ENCODE results near the gene RHBDD3. TPM values are rescaled to one million over a fixed set of nuclear protein-coding genes. Genes with fewer than 3 reads are reported as not detected.

RHBDD3 gene
- total RNA-seq, 4 donors from 2014 or later: 7.3 to 32.0 (median 14.2) TPM

- no peak for TF ChIP-seq CTCF (IDR thresholded peaks at IDR 0.05; ENCODE audit: low read depth)
Measured at GRCh38 chr22:29224121-29224858, 43.5 kb downstream of the RHBDD3 start.

GRCh38 chr22:29219881-29220670 lies 47.7 kb downstream of the RHBDD3 start:
- no peak for TF ChIP-seq CTCF (IDR thresholded peaks at IDR 0.05; ENCODE audit: low read depth)

- no peak for TF ChIP-seq CTCF (IDR thresholded peaks at IDR 0.05; ENCODE audit: low read depth)
Measured at GRCh38 chr22:29218758-29219408, 48.9 kb downstream of the RHBDD3 start.

DNA sequence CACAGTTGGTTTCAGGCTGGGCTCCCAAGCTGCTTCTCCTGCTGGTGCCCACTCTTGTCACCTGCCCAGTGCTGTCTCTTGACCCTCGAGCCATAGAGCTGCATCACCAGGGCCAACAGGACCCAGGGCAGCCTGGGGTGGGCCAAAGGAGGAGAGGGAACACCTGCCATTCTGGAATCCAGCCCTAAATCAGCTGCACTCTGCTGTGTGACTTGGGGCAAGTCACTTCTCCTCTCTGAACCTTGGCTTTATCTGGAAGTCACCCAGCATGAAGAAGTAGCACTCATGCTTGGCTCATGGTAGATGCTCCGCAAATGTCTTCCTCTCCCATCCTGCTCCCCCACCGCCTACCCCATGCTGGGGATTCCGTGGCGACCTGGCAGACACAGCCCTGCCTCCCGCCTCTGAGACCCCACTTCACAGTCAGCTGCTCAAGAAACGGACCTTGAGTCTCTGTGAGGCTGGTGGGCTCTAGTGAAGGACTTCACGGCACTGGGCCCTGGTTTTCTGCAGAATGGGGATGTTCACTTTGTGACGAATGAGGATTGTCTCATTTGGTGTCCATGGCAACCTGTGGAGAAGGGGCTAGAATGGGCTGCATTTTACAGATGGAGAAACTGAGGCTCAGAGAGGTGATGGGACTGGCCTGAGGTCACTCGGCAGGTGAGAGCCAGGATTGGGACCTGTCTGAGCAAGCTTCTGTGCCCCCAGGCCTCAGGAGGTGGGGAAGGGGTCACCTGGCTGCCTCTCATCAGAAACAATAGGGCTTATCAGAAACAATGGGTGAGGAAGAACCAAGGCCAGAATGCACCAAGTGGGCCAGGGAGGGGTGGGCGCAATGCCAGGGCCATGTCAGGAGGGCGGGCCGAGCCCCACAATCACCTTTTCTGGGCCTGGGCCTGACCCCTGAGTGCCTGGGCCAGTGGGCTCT lies 49.7 kb downstream of the RHBDD3 start:
- no peak for TF ChIP-seq CTCF (IDR thresholded peaks at IDR 0.05; ENCODE audit: low read depth)

- no peak for TF ChIP-seq CTCF (IDR thresholded peaks at IDR 0.05; ENCODE audit: low read depth)
Measured at GRCh38 chr22:29216873-29217666, 50.7 kb downstream of the RHBDD3 start.

Measured in subcutaneous adipose tissue (tissue), 4 donors.